Activated CD4-positive, alpha-beta T cell treated with anti-CD3 and anti-CD28 coated beads, Interleukin-2, amount 50 U/mL, for 4 hours (primary cell): ENCODE results near the gene TBC1D5.

Experiments used
- DNase-seq, 2 experiments: peaks; one replicate each; pipeline ENCODE4 v3.0.0-alpha.2; 2020

TBC1D5 gene

DNA sequence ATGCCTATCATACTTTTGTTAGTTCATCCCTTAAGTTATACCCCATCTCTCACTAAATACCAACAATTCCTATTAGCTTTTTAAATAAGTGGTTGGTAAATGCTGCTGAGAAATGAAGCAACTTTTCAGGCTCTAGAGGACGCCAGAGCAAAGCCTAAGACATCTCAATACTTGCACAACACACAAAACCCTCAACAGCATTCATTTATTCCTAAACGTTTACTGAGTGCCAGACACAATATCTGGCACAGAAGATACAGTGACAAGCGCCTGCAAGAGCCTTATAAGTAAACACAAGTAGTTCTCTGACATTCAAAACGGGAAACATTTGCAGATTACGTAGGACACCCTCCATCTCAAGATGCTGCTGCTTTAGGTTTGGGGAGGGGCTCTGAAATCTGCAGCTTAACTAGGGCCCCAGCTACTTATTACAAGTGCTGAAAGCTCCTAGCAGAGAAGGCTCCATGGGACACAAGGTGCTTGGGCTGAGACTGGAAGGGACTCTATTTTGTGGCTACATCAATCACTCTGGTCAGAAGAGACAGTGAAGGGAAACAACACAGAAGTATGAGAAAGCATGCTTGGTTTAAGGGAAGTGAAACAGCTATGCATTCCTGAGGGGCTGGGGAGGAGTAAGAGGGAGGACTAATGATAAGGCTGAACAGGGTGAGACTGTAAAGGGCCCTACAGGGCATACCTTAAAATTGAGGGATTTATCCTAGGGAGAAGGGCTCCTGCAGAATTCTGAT is 546.4 kb downstream of the TBC1D5 start:
- DNase-seq = no peak

DNA sequence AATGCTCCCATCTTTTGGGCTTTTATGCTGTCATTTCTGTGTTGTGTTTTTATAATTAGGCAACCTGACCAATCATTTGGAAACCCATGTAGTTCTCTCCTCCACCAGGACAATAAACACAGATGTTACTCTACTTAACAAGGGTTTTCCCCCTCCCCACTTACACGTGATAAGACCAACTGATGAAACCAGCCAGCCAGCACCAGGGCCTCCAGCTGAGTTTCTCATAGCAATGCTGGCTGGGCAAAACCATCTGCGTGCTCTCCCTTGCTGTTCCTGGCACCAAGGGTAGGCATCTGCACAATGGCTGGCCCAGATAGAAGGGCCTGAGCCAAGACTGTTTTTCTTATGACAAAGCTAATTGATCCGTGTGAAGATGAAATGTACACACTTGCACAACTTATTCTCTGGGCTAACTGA is 547.2 kb downstream of the TBC1D5 start:
- no peak for DNase-seq

DNA sequence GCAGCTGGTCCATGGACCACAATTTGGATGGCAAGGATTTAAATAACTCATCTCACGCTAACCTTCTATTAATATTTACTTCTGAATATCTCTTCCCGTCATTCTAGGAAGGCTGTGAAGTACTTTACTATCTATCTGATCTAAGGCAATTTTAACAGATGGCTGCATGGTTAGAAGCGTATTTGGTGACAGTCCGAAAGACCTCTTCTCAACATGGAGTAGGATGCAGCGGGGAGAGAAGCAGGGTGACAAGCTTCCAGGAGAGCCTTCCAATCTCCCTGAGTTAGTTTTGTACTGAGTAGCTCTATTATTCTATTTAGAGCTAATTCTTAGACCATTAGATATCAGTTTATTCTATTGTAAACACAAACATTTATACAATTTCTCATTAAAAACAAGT is 548.3 kb downstream of the TBC1D5 start:
- DNase-seq = no peak

DNA sequence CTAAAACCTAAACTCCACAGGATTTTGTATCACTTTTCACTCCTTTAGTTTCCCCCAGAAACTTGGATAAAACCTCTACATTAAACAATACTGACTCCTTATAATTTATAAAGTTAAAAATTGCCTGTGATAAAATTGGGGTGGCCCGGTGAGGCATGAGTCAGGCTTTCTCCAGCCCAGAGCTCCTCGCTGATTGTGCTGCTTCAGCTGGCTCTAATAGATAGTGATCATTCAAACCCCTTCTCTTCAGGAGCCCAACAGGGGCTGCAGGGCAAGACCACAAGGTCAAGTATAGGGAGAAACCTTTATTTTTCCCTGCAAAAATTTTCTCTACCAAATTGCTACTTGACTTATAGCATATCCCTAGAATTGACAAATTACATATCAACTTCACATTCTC is 549.4 kb downstream of the TBC1D5 start:
- no peak for DNase-seq

DNA sequence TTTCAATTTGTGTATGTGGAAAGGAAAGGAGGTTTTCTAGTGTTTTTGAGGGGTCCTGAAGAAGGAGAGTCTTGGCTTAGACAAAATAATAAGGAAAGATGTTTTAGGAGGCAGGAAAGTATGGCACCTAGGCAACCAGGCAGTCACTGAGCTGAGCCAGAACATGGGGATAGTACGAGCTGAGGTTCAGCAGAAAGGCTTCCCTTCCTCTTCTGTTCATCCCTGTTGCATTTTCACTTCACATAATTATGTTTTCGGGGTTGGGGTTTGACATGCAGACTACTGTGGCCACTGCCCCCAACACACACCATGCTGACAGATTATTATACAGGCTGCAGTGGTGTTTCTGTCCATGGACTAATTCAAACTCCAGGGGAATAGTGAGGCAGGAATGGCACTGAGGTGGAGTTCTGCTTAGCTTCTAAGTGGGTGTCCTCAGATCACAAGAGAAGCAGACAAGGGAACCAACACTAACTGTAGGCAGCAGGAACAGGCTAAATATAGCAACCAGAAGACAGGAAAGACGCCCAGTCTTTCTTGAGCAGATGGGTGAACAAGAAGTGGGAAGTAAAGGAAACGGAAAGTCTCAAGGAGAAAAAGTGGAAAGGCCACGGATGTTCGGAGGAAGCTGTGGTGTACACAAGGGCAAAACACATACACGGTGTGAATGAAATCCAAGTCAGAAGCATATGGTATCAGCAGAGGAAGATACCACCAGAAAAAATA is 551.9 kb downstream of the TBC1D5 start:
- DNase-seq = no peak

DNA sequence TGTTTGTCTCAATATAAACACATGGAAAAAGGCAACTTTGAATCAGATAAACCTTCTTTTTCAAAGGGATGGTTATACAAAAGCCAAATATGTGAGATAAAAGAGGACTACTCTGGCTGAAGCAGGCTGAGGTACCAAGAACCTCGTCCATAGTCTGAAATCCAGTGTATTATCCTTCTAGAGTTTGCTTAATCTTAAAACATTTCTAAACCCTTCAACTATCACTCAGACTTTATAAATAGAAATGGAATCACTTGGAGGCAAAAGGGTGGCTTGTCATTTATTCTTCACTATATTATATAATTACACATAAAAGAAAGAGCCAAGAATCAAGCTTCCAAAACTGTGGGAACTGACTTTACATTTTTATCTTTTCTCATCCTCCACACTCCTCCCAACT is 554.1 kb downstream of the TBC1D5 start:
- DNase-seq = no peak

DNA sequence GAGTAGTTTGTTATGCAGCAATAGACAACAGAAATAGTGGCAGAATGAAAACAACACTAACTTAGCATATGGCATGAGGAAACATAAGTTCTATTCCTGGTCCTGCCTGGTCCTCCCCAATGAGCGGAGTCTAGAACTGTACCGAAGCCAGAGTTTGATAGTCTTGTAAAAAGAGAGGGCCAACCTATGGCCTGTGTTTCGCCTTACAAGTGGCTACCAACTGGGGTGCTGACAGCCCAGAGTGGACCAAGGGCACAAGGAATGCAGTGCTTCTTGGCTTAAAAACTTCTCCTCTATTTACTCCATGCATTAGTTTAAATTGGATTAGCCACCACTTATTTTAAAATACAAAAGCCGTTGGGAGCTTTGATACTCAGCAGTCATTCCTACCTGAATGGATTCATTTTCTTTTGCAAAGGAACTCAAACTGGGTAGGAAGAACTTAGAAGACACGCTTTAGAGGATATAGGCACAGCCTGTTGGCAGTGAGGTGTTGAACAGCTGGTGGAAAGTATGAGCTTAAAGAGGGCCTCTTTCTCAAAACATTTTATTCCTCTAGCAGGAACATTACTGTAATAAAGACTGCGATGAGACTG is 554.7 kb downstream of the TBC1D5 start:
- no peak for DNase-seq

DNA sequence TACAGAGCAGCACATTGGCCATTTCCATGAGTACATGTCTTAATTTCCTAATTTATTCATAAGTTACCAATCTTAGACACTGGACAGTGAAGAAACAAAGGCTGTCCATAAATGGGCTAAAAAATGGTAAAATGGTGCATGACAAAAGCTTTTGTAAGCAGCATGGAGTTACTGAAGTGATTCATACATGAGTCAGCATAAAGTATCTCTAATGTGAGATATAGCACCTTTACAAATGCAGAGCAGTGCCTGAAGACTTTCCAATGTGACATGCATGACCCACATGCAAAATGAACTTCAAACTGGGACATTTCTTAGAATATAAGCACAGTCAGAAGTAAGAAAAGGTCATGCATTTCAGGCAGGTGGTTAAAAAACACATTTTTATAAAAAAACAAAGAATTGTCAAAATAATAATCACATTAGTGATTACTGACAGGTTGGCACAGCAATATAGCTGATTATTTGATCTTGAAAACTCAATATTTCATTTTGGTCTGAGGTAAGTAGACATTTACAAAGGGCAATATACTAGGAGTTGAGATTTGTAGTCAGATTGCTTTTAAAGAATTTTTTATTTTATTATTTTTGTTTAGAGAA is 558.4 kb downstream of the TBC1D5 start:
- no peak for DNase-seq

DNA sequence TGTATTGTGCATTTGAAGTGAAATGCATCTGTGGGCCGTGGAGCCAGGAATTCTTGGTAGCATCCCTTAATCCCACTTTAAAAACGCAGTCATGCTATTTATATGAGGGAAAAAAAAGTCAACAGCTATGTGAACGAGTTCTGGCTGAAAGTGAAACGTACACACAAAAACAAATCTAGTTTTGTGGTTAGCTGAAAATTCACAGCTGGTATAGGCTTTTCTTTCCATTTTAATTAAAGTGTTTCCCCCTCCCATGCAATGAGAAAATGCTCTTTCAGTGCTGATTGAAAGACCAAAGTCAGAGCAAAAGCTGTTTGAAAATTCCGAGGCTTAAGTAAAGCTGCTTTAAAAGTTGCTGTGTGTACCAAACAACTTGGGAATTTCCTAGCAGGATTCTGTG is 560.3 kb downstream of the TBC1D5 start:
- DNase-seq = no peak

DNA sequence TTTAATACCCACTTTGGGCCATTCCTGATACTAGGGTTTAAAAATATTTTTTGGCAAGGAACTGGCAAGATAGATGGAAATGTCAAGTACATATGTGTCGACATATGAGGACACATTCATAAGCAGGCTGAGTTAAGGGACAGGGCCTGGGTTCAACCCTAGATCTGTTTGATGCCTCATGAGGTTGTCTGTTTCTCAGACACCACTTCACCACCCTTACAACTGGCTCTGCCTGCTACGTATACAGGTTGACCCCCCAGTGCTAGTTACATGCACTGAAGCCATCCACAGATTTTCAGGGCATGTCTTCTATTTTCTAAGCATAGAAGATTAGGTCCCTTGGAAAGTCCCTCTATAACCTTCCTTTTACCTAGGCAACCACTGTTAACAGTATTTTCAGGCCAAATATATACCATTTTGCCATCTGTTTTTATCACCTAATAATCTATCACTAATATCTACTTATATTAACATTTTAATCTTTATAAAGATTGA is 561.0 kb downstream of the TBC1D5 start:
- DNase-seq = no peak

DNA sequence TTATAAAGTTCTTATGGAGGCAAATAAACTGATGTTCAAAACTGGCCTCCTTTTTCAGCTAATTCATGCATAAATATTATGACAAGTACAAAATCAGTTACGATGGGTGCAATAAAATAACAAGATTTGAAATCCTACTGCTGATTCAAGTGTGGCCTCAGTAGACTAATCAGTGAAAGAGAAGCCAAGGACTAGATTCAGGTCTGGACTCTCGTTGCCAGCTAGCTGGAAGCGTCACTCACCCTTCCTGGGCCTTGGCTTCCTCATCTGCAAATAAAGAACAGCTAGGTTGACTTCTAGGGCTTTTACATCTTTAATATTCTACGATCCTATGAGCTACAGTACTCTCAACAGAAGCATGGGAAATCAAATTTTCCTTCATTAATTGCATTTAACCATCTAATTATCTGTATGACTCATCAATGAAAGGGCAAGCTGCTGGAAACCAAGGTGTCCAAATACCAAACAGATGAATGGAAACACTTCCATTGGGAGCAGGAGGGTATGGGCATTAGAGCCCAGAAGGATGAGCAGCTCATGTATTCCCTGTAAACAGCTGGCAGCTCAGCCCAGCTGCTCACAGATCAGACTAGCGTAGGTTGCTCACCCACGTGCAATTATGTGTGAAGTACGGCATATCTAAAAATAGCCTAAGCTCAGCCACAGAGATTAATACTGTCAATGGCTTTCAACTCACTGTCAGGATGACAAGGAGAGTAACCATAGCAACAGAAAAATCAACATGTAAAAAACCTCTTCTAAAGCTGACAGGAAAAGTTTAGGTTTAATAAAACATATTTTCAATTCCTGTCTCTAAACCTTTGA is 562.8 kb downstream of the TBC1D5 start:
- DNase-seq = no peak

DNA sequence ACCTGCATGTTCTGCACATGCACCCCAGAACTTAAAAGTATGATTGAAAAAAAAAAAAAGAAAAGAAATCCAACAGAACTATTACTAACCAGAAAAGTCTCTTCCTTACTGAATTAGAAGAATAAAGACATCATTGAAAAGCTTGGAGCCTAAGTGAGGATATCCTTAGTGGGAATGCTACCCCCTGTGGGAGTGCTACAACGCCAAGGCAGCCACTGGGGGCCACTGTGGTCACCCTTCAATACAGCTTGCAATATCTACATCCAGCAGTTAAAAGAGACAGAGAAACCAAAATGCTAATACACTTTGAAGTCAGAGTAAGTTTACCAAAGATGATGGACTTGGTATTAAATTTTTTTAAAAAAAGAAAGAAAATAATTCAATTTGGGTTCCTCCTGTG is 565.7 kb downstream of the TBC1D5 start:
- no peak for DNase-seq

DNA sequence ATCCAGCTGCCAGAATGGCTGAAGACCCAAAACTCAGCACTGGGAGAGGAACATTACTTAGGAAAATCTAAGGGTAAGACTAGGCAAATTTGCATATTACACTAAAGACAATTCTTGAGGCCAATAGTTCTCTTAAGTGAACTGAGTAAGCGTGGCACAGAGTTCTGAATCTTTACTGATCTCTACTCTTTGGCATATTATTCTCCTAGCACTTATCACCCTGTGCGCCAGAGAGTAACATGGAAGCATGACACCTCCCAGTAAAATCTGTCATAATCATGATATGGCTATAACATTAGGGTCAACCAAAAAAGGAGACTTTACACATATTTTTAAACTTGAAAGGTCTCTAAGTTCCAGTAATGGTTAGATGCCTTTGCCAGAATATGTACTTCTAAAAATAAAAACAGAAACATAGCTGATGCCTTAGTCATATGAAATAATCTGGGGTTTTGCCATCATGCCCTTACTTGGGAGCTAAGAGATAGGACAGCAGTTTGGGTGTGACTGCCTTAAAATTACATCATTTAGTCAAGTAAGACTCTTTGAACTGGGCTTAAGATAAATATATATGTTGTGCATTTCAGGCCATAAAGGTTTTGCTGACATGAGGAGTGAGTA is 567.1 kb downstream of the TBC1D5 start:
- DNase-seq = no peak

DNA sequence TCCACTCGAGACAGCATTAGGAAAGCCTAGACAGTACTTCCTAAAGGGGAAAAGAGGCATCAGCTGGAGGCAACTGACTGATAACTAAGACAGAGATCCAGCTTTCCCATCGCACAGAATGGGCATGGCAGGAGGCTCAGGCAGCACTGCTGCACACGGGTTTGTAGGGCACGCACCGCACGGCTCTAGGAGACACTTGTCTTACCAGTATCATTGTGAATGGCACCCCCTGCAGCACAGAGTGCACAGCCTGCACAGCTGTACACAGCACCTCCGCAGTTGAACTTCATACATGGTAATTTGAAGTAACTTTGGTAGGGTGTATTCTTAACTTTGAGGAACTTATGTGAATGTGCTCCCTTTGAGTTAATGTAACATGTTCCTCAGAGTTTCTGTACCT is 576.1 kb downstream of the TBC1D5 start:
- no peak for DNase-seq

DNA sequence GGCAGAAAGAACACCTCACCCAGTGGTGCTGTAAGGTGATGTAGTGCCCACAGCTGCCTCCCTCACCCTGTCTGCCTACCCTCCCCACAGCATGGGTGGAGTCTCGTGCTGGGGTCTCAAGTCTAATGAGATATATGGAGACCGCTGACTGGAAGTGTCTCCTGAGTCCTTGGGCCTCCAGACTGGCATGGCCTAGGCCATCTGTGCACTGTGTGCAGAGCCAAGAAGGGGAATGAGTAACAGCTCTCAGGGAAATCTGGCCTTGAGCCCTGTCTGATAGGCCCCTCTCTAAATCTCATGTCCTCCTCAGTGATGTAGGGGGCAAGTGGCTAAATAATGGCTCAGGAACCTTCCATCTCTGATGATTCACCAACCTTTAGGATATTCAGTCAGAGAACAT is 580.3 kb downstream of the TBC1D5 start:
- DNase-seq = no peak

DNA sequence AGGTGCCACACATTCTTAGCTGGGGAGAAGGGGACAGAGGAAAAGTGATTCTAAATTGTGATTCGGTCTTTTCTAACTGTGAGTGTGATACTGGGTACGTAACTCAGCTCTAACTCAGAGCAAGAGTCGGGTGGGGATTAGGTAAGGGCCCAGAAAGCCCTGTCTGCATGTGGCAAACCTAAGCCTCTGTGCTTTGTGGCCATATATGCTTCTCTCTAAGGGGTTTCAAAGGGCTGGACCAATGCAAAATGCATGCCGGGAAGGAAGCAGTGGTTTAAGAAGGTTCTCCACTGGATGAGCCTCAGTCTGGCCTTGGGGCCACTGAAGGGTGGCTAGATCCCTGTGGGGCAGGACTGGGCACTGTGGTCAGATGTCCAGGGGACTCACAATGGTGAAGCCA is 581.8 kb downstream of the TBC1D5 start:
- no peak for DNase-seq

DNA sequence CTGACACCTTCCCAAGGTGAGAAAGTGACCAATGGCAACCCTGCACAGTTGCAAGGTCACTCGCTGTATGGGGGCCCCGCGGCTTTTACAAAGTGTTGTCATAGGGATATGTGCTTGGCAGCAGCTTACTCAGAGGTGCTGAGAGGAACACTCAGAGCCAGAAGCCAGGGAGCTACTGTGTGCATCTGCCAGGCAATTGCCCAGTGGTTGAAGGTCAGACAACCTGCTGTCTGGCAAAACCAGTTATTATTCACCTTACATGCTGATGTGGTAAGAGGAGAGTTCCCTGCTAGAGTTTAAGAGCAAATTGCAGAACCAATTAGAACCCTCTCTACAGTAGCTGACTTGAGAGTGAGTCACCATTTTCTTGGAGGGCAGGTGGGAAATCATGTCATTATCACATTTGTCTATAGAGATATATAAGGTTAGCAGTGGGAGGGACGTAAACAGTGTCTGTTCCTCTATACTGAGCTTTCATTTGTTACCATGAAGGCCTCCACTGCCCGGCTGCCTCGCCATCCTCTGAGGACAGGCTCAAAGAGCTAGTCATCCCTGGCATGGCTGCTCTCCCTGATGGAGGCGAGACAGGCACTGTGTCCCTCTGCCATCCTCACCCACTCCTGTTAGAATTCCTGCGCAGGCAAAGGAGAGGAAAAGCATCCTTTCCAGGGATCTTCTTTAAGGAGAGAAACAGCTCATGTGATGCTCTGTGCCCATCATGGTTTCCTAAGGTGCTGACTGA is 583.3 kb downstream of the TBC1D5 start:
- DNase-seq = no peak

DNA sequence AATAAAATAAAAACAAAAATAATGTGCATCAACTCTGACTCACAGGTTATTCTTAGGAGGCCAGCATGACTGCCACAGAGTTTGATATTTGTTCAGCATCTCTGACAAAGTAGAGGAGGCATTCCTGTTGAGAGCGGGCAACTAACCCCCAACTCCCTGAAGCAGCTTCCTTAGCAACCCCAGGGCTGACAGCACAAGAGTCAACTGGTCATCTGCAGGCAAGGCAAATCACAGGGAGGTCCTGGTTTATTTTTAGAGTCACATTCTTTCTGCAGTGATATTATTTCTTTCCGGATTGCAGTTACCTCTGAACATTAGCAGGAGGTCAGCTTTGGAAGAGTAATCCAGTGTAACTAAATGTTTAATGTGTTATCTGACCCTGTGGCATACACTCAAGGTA is 584.7 kb downstream of the TBC1D5 start:
- DNase-seq = no peak

DNA sequence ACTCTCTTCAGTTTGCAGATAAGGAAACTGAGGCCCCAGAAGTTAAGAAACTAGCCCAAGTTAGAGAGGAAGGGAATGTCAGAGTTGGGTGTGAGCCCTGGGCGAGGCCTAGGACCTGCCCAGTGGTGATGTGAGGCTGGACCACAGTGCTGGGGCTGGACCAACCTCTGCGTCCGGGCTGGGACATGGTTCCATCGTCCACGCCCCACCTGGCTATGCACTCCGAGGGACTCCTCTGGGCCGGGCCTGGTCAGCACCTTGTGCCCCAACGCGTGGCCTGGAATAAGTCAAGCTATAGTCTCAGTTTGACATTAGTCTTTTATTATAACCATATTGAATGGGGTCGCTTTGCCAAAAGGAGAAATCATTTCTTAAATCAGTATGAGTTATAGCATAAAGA is 585.6 kb downstream of the TBC1D5 start:
- DNase-seq = no peak

DNA sequence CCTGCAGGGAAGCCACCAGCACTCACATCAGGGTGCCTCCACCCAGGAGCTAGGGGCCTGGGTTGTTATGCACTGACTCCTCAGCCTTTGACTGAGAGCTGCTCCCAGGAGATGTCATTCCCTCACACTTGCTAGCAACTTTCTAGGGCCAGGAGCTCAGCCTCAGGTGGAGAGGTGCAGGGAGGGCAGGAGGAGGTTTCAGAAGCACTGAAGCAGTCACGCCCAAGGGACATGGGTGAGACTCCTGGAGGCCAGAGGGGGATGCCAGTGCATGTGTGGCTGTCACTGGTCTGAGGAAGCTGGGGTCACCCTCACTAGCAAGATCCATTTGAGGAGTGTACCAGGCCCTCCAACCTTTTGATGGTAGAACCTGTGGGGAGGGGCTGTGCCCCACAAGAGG is 586.5 kb downstream of the TBC1D5 start:
- no peak for DNase-seq

DNA sequence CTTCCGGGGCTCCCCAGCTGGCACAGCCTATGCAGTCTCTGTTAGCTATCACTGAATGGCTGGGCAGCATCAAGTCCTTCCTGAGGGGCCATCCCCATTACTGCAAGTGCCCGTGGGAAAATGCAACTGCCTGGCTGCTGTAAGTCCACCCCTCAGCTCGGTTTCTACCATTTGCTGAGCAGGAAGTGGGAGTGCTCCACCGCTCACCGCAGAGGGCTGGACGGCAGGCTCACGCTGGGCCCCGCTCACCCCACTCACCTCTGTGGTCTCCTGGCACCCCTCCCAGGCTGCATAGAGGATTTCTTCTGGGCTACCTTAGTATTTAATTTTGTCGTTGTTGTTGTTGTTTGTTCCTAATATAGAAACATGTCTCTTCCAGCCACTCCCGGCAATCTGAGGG is 587.5 kb downstream of the TBC1D5 start:
- no peak for DNase-seq

DNA sequence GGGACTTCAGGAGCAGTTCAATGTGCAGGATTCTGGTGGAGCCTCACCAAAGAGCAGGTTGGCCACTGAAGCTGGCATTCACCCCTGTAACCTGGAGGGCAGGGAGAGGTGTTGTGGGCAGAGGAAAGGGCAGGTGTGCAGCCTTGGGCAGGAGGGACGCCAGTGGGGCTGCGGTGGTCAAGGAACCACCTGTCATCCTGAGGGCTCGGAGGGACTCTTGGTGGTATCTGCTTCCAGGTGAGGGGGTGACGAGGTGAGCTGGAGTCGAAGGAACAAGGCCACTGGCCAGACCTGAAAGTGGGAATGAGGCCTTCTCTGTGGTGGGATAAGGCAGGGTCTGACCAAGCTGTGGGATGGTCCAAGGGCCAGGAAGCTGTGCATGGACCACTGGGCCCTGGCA is 588.2 kb downstream of the TBC1D5 start:
- no peak for DNase-seq
